NCI-H1092 treated with DMSO at 0.1 percent for 48 hours (cell line): ENCODE data around the gene PCDHA1.

Source experiments
- DNase-seq: peaks from one replicate; lab custom pipeline; 2025; lab: John Stamatoyannopoulos, UW

The PCDHA1 gene

GRCh38 chr5:141042555-141042954 is 256.6 kb downstream of the PCDHA1 start:
- no peak for DNase-seq

- peak; percentile 36 for DNase-seq
Observed at GRCh38 chr5:141050622-141051520, 264.9 kb downstream of the PCDHA1 start, which contains the start of gene PCDHB1. PCDHB1 (plus strand) TSS chr5:141051374; CDS start chr5:141051471, 97 bp downstream.

- DNase-seq, result no peak
Observed at GRCh38 chr5:141051521-141051866, 265.6 kb downstream of the PCDHA1 start.
